ENCODE data around the gene CEMIP2.

DNA sequence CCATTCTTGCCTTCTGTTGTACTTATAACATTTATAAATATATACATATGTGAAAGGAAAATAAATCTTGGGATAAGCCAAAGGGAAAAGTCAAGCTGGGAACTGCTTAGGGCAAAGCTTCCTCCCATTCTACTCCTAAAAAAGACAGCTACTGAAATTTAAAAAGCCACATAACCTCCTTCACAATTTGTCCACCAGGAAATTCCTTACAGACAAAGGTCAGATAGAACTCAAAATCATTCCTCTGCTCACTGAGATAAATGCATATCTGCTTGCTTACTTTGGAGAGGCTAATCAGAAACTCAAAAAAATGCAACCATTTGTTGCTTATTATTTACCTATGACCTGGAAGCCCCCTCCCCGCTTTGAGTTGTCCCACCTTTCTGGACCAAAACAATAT lies 112.5 kb downstream of the CEMIP2 start:
- TF ChIP-seq POLR2AphosphoS5 (IDR thresholded peaks at IDR 0.05; ENCODE audit: low read depth, low read length) (no peak), POLR2A (IDR thresholded peaks at IDR 0.05; ENCODE audit: low read depth, low read length) (no peak), TAF1 (IDR thresholded peaks at IDR 0.05; ENCODE audit: low read depth, low read length) (no peak)
